ENCODE measurements around the gene HOXB2.

HOXB2 gene

DNA sequence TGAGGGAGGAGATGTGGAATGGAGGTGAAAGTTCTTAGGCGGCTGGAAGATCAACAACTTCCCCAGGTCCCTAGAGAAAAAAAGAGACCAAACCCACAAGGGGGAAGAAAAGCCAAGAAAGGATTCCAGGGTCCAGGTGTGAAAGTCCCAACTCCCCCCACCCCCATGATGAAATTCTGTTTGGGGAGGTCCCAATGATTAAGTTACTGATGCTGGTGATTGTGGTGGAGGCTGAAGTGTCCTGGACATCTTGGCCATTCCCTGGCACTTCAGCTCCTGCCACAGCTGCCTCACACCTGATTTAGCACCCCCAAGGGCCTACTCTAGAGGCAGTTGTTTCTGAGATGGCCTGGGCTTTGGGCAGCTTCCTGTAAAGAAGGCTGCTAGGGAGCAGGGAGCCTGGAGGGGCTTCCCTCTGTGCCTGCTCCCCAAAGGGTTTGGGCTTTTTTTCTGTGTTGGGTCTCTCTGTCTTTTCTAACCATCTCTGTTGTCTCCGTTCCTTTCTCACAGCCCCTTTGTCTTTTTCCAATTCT, 20.2 kb upstream of the HOXB2 start:
- DNase-seq: no peak

DNA sequence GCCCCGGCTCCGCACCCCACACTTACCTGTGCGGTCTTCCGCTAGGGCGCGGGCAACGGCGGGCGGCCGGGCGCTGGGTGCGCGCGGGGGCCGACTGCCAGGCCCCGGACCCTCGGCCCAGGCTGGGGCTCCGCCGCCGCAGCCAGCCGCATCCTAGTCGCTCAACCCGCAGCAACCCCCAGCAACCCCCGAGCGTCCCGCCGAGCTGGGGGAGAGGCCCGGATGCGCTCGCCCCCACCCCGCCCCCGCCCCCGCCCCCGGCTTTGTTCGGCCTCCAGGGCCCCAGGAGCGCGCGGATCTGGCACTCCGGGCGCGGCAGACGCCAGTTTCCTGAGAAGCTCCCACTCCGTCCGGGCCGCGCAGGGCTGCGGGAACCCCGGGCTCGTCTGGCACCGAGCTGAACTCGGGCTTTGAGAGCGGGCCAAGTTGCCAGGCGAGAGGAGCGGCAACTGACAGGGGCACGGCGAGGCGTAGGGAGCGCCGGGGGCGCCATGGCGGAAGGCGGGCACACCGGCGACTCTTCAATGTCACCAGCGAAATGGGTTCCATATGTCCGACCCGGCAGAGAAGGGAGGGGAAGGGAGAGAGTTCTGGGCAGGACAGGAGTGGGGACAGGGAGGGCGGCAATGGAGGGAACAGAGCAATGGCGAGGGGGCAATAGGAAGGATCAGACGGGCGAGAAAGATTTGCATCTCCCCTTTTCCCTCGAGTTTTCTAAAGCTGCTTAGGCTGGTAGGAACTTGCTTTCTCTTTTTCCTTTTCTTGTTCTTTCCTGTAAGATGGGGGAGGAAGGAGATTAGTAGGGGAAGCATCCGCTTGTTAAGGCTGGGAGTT, 19.5 kb upstream of the HOXB2 start:
- DNase-seq: no peak

DNA sequence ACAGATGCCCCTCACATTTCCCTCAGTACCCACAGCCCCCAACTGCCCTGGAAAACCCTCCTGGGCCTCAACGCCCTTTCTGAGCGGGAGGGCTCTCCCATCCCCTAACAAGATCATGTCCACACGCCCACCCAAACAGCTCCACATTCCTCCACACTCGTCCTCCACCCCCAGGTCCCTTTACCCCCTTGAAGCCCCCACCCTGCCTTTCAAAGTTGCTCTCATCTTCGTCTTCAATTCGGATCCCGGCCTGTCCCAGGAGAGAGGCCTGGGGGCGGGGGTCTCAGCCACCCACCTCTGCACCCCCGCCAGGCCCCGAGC, 18.9 kb upstream of the HOXB2 start:
- DNase-seq: no peak

DNA sequence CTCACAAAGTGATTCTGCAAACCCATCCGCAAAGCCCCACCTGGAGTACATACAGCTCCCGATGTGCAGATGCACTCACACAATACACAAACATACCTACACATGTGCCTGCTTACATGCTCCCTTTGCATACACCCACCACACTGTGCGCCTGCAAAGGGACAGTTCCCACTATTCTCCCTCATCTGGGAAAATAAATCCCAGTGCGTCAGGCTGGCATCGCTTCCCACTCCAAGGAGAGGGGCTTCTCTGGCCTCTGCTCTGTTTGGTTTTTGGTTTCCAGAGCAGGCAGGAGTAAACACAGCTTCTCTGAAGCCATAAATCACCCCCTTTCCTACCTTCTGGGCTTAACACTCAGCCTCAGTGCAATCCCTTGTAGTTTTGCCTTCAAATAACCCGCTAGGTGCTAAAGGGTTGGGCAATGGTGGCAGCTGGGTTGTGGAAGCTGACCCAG, 18.5 kb upstream of the HOXB2 start:
- no peak for DNase-seq

DNA sequence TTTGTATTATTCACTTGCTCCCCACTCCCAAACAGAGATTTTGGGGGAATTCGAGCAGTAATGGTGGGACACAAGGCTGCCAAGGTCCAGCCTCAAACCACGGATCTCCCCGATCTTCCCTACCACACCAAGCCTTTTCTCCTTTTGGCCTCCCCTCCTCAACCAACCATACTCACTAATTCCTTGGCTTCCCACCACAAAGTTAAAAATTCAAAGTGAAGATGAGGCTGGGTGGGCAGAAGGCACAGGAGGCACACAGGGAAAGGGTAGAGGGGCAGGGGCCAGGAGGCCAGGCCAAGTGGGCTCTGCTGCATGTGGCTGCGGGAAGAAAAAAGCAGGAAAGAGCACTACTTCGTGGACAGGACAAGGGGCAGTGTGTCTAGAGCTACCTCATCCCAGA, 18.0 kb upstream of the HOXB2 start:
- no peak for DNase-seq

DNA sequence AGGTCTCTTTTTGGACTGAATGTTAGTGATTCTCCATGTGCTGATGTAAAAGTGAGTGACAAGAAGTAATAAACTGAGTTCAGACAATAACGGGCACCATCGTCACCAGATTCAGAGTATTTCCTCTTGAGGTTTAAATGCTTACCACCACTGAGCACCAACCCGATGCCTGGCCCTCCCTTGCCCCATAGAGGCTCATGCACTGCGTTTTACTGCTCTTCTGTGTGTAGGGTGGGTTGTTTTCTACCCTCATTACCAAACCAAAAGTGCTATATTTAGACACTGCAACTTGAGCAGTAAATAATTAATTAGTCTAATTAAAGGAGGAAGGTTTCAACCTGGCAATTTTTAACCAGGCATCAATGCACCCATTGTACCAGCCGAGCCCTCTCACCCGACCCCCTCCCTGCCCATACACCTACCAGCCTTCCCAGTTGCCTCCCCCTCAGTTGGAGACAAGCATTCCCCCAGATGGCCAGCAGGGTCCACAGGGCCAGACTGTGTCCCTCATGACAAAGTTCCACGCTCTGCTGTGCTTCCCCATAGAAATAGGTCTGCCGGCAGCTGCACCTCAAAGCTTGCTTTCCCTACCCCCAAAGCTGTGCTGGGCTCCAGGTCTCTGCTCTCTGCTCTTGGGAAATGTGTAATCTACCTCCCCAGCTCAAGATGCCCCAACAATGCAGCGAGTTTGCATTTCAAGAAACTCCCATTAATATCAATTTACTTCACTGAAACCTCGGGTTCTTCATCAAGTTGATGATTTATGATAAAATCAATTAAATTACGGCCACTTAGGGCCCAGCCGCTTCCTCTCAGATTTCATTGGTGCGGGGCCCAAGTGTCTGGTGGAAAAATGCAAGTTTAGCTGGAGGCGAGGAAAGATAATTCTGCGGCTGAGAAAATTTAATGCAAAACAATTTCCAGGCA, 17.2 kb upstream of the HOXB2 start:
- no peak for DNase-seq

DNA sequence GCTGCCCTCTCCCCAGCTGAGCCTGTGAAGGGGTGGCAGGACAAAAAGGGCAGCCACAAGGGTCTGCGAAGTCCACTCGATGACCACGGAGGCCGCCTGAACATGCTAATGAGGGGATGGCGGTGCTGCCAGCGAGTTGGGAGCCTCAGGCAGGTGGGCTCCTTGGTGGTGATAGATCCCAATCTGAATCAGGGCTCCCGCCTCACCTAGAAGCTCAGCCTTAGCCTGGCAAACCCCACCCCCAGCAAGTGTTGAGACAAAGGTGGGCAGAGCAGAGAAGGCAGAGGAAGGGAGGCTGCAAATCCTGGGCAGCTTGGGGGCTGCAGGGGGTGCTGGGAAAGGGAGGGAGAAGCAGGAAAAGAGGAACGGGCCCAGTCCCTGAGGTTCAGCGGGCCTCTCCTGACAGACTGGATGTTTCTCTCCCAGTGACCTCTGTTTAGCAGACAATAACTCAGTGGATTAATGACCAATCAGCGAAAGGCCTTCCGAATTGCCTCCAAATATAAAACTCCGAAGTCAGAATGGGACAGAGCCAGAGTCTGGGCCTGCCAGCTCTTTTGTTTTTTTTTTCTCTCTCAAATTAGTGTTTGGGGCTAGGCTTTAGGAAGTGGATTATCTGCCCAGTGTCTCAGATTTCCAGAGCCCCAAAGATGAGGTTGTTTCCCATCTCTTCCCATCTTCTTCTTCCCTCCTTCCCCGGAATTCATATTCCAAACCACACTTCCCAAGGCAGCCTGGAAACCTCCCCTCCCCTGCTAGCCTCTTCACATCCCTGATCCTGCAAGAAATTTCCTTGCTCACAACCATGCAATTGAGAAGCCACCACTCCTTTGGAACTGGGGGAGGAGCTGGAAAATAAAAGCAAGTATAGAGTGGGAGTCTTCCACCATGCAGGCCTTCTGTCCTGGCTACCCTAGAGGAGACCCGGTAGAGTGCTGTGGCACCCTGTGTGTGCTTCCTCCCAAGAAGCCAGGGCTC, 15.2 kb upstream of the HOXB2 start:
- DNase-seq: no peak

DNA sequence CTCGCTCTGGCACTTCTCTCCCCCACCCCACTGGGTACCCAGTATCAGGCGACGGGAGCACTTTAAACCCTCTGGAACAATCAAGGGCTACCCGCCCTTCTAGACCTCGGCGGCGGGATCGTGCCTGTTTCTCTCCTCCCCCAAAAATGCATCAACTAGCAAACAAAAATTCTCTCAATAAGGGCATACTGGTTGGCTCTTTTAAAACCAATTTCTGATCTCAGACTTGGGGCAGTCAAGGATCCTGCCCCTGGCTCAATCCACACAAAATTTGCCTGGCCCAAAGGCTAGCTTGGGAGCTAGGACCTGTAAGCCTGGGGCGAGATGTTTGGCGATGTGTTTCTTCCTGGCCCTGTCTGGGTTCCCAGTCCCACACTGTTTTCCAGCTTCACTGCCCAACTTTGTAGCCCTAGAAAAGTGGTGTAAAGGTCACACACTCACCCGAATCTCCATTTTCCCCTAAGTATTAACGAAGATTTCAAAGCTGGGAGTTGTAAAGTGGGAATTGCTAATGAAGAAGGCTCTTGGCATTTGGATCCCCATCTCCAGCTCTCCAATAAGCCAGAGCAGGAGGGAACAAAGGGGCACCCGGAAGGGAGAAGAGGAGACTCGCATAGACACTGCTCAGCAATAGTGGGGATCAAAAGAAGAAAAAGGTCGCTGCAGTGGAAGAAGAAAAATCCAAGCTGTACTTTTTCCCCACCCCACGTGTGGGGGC, 14.4 kb upstream of the HOXB2 start:
- no peak for DNase-seq

DNA sequence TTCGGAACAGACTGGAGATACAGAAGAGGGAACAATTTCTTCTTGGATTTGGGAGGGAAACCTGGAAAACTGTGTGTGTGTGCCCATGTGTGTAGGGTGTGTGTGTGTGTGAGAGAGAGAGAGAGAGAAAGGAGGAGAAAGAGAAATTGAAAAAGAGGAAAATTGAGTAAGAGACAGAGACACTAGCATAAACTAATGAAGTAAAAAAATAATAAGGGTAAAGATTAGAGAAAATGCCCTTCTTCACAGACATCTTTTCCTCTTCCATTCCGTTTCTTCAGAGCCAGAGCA, 13.9 kb upstream of the HOXB2 start:
- no peak for DNase-seq

DNA sequence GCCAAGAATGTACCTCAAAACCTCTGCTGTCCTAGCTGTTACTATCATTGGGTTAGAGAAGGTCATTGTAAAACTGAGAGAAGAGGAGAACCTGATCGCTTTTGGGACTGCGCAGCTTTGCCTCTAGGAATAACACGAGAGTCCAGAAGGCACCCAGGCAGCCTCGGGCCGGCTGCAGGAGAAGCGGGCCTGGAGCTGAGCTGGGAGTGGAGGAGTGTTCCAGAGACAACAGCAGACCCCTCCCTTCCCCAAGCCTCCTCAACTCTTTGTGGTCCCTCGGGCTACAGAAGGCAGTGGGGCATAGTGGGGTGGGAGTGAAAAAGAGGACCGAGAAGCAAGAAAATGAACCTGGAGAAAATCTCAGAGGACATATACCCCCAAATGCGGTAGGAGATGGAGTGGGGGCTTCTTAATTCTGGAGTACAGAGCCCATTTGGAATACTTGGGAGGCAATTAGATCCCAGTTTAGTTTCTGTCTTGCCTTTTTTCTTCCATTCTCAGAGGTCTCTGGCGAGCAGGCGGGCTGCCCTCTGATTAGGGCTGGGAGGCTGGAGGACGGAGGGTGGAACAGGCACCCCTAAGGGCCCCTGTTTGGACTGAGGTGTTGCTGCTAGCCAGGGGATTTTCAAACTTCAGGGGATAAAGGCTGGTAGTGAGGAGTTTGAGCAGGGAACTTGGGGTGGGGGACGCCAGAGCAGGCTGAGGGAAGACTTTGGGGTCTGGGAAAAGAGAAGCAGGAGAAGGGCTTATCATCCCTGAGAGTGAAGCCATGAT, 13.3 kb upstream of the HOXB2 start:
- no peak for DNase-seq

DNA sequence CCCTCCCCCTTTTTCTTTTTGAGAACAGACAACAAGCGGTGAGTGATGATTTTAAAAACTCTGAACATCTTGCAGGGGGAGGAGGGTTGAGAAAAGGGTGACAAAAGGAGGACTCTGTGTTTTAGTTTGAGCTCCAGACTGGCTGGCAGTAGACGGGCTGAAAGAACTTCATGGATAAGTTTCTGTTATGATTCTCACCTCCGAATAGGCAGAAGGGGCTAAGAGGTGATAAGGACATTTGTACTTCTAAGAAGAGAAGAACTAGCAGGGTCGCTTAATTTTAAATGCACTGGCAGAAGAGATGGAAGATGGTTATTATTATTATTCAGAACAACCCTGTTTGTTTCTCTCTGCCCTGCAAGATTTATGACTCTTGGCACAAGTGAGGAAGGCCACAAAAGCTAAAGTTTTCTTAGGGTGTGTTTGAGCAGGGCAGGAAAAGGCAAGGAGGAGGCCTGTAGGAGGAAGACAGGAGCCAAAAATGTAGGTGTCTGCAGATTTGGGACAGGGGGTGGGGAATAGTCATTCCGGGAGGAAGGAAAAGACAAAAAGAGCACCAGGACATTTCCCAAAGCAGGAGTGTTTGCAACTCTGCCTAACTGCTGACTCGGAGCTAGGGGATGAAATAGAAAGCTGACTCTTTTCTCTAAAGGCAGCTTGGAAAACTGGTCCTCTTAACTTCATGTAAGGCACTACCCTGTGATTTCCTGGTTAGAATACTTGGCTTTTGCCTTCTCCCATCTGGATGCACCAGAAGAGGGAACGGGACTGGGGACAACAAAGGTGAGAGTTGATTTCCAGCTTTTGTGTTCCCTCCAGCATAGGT, 11.9 kb upstream of the HOXB2 start:
- DNase-seq: no peak

DNA sequence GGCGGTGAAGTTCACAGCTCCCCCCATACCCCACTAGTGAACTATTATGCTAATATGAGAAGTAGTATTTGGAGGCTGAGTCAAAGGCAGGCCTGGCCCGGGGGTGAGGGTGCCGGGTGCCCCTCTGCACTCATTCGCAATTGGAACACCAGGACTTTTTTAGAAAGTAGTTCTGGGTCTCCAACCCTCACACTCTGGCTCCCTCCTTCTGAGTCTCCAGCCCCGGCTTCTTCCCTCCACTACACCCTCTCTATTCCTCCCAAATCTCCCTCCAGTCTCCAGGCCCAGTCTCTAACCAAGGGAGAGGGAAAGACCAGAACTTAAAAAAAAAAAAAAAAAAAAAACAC, 11.3 kb upstream of the HOXB2 start:
- no peak for DNase-seq

DNA sequence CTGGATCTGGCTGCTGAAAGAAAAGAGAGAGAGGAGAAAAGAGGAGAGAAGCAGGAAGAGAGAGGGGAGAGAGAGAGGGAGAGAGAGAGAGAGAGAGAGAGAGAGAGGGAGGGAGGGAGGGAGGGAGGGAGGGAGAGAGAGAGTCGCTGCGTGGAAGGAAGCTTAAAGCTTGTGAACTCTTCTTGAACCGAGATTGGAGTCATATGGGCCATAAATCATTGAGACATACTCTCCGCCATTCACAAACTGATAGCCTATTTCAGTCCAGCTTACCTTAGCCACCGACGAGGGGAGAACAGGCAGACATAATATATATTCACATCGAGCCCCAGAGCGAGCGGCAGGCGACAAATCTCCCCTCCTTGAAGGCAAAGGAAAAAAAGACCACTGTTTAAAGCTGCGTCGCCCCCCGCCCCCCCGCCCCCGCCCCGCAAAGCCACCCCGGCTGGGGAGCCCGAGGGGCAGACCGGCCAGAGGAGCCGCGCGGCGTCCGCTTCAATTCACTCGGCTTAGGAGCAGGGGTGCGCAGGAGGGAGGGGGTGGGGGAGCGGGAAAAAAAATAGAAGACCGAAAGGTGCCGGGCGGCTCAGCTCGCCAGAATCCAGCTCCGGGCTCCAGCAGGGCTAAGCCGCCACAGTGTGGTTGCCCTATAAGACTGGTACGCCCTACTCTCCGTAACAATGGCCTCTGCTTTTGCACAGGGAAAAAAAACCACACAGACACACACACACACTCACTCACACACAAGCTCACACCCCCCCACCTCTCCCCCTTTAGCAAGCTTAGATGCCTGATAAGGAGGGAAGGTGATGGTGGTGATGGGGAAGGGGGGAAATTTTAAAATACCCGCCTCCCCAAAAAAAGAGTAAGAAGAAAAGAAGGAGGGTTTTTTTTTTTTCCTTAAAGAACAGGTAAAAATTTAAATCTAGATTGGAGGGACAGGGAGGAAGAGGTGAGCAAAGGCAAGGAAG, 10.6 kb upstream of the HOXB2 start:
- DNase-seq: peak; percentile 69

DNA sequence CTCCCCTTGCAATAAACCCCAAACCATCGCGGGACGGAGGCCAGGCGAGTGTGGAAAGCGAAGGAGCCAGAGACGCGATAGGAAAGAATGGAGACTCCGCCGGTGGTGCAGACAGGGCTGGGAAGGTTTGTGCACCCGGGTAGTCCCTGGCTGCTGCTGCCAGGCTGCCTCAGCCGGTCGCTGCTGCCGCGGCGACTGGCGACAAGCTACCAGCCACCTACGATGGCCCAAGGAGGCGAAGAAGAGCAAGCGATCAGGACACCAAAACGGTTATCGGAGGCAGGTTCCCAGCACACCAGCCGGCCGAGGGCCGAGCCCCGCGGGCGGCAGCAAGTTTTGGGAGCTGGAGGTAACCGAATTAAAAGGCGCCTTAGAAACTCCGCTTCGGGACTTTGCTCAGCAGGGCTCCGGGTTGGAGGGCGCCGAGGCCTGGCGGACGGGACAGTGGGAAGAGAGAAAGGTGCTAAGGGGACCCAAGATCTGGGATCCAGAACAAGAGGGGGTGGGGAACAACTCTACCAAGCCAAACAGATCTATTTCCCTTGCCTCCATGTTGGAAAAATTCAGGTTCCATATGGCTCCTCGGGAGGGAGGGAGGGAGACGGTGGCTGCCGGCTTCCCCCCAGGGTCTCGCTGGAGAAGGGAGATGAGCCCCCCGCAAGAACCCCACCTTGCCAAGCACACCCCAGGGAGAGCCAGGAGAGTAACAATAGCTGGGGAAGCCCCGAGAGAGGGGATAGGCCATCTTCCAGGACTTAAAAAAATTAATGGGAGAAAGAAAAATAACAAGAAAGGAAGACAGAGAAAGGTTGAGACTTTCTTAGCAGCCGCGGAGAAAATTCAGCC, 9.7 kb upstream of the HOXB2 start:
- no peak for DNase-seq

DNA sequence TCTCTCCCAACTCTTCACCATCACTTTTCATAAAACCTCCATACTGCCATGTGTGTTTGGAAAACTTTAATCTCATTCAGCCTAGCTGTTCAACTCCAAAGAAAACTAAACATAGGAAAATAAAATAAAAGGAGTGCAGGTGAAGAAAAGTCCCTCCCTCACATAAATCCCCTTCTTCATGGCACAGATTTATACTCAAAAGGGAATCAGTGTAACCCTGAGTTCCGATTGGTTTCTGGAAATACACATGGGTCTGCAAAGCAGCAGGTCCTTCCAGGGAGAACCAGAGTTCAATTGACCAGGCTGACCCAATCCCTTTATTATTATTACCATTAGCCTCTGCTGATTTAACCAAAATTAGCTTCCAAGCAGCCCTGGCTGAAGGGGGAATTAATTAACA, 8.9 kb upstream of the HOXB2 start:
- DNase-seq: no peak

DNA sequence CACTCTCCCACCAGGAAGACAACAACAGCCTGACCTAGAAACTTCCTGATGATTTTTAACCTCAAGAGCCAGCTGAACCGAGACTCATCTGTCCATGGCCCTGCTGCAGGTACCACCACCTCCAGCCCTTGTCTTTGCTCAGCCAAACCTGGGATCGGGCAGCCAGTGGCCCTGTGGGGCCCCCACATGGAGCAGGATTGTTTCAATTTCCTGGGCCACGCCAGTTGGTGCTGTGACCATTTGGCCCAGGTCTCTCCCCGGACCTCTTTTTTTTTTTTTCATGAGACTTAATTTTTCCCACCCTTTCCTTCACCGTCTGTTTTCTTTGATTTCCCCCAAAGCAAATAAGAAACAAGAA, 8.3 kb upstream of the HOXB2 start:
- no peak for DNase-seq

DNA sequence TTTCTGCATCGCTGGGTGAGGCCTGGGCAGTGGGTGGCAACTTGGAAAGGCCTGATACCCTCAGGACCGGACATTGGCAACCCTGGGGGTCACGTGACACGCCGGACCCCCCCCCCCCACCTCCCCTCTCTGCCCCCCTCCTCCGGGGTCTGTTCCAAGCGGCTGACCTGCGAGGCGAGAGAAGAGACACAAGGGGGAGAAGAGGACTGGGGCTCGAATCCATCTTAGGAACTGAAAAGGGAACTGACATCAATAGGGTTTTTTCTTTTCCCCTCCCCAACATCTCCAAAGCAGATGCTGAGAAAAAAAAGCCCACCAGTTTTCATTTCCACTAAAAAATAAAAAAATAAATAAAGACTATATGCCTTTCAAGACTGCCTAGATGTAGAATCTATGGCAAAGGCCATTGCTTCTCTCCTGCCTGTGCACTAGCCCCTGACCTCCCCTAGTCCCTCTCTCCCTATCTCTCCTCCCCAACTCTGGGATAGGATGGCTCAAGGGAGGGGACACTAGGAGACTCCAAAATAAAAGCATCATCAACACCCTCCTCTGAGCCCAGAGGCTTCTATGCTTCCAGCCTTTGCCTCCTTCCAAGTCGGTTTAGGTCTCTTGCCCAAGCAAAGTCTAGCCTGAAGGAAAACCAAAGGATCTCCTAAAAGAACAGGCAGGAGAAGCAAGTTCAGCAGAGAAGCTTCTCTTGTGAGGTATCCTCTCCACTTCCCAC, 7.7 kb upstream of the HOXB2 start:
- DNase-seq: peak; percentile 73
